ENCODE measurements around the gene IL17RE. TPM values are rescaled to one million over a fixed set of nuclear protein-coding genes. Genes with fewer than 3 reads are reported as not detected.

IL17RE gene
- total and polyA plus RNA-seq, 2 donors (not counting 3 experiments of a cell fraction or from before 2014, with no cell fraction given) = 1.2 to 1.3 TPM

DNA sequence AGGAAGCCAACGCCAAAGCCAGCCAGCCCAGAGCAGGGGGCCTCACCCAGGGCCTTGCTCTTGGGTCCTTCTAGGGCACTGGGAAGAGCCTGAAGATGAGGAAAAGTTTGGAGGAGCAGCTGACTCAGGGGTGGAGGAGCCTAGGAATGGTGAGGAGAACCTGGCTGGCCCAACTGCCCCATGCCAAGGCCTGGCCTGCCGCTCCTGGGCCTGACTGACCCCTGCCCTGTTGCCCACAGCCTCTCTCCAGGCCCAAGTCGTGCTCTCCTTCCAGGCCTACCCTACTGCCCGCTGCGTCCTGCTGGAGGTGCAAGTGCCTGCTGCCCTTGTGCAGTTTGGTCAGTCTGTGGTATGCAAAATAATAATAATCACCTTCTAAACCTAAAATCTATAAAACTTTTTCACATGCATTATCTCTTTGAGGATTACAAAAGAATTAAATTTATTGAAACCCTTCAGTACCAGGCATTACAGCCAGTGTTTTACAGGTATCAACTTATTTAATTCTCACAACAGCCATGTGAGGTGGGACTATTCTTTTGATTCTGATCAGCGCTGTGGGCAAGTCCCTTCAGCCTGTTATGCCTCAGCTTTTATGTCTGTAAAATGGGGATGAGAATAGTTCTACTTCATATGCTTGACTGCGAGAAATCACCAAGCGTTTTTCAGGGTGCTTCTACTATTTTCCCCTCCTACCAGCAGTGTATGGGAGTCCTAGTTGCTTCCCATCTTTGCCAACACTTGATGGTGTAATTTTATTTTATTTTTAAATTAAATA, 15.8 kb downstream of the IL17RE start:
- TF ChIP-seq JUN (IDR thresholded peaks at IDR 0.05; ENCODE audit: borderline replicate concordance, insufficient read depth, insufficient read length, low read depth) = no peak
- TF ChIP-seq EZH2 (IDR thresholded peaks at IDR 0.05; ENCODE audit: borderline replicate concordance, low read depth, low read length, severe bottlenecking) = no peak
- TF ChIP-seq, protein P1, sequence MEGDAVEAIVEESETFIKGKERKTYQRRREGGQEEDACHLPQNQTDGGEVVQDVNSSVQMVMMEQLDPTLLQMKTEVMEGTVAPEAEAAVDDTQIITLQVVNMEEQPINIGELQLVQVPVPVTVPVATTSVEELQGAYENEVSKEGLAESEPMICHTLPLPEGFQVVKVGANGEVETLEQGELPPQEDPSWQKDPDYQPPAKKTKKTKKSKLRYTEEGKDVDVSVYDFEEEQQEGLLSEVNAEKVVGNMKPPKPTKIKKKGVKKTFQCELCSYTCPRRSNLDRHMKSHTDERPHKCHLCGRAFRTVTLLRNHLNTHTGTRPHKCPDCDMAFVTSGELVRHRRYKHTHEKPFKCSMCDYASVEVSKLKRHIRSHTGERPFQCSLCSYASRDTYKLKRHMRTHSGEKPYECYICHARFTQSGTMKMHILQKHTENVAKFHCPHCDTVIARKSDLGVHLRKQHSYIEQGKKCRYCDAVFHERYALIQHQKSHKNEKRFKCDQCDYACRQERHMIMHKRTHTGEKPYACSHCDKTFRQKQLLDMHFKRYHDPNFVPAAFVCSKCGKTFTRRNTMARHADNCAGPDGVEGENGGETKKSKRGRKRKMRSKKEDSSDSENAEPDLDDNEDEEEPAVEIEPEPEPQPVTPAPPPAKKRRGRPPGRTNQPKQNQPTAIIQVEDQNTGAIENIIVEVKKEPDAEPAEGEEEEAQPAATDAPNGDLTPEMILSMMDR (IDR thresholded peaks at IDR 0.05; ENCODE audit: extremely low read depth in 1 of 2, insufficient read depth in 1 of 2, low read depth in 1 of 2, low read length in 2 of 2) = no peak
- no peak for TF ChIP-seq FOS (IDR thresholded peaks at IDR 0.05; ENCODE audit: borderline replicate concordance, insufficient read depth, low read length)
- no peak for TF ChIP-seq POLR2A (IDR thresholded peaks at IDR 0.05; ENCODE audit: low read depth, low read length)
- TF ChIP-seq GATA2 (IDR thresholded peaks at IDR 0.05; ENCODE audit: insufficient read depth, insufficient read length, low read depth, low read length) = no peak
- no peak for TF ChIP-seq POLR2AphosphoS5 (IDR thresholded peaks at IDR 0.05; ENCODE audit: insufficient read depth, low read depth, low read length)
- TF ChIP-seq MAX (IDR thresholded peaks at IDR 0.05; ENCODE audit: insufficient read depth, insufficient read length) = no peak
- no peak for TF ChIP-seq MYC (IDR thresholded peaks at IDR 0.05; ENCODE audit: low read depth, low read length)
- Histone ChIP-seq H2AFZ (ENCODE audit: low read depth, low read length) (no peak overlapping the region), H3K79me2 (ENCODE audit: control insufficient read depth, insufficient read depth, low read length) (no peaks in the 10 kb centered on the region), H3K9ac (replicated peaks; ENCODE audit: extremely low read depth, insufficient read depth, low read length) (no peak overlapping the region), H3K27ac (ENCODE audit: insufficient read depth, low read depth, low read length) (no peak overlapping the region), H3K27me3 (ENCODE audit: control insufficient read depth in 2 of 2, insufficient read depth in 2 of 2, low read length in 2 of 2) (no peaks in the 10 kb centered on the region), H3K9me1 (replicated peaks; ENCODE audit: control insufficient read depth, extremely low read depth, insufficient read depth, low read length) (no peaks in the 10 kb centered on the region), H3K4me2 (ENCODE audit: insufficient read depth, low read length) (no peak overlapping the region), H3K9me3 (replicated peaks; ENCODE audit: control insufficient read depth, insufficient read depth, low read length) (no peaks in the 10 kb centered on the region), H3K4me3 (replicated peaks in 1 of 3; ENCODE audit: insufficient read depth in 1 of 3, low read depth in 1 of 3, low read length in 3 of 3) (no peak overlapping the region), H3K4me1 (ENCODE audit: control insufficient read depth, extremely low read depth, insufficient read depth, low read length) (peaks cover 13% of the 10 kb centered on the region), H3K36me3 (ENCODE audit: control insufficient read depth in 2 of 2, extremely low read depth in 1 of 2, insufficient read depth in 2 of 2, low read length in 2 of 2) (no peaks in the 10 kb centered on the region), H4K20me1 (replicated peaks; ENCODE audit: control insufficient read depth, extremely low read depth, insufficient read depth, low read length) (no peaks in the 10 kb centered on the region)
- ChIA-PET POLR2A (no interaction called here), CTCF (no interaction called here)
- intact Hi-C loops (cut with micrococcal nuclease) (no loop called here), dilution Hi-C loops (cut with MboI; ENCODE audit: extremely low pct_ligation_motif_present, low sequenced_read_pairs) (no loop called here)
- no peak for FAIRE-seq
- BruUV-seq (replicated peaks) = no TSS peak
- no peak for DNase-seq (ENCODE audit: low read depth, low spot score)
